MM.1S (cell line): ENCODE data around the gene SPAM1.

Experiments used
- DNase-seq: peaks from one replicate; pipeline ENCODE4 v3.0.0-alpha.2; 2015
- H2AFZ ChIP-seq: fragments of 300-600 bp; sonication (generic); 2 replicates; pipeline ENCODE4 v1.6.0; 2016; ENCODE audit warnings: antibody characterized with exemption, low read length
- H3F3A ChIP-seq: fragments of 300-600 bp; sonication (generic); 2 replicates; pipeline ENCODE4 v1.6.1; 2016; ENCODE audit warnings: mild to moderate bottlenecking, antibody characterized with exemption, low read length, moderate library complexity, mixed read lengths; ENCODE audit not compliant: insufficient read depth
- H3K27ac ChIP-seq: fragments of 300-600 bp; sonication (generic); 2 replicates; pipeline ENCODE4 v1.5.1; 2016; ENCODE audit warnings: mild to moderate bottlenecking, low read length
- H3K27me3 ChIP-seq: fragments of 300-600 bp; sonication (generic); replicated peaks from 2 replicates; pipeline ENCODE4 v1.6.0; 2016; ENCODE audit warnings: low read length; ENCODE audit not compliant: insufficient read depth
- H3K36me3 ChIP-seq: fragments of 300-600 bp; sonication (generic); replicated peaks from 2 replicates; pipeline ENCODE4 v1.6.1; 2016; ENCODE audit warnings: mild to moderate bottlenecking, low read length, mixed read lengths; ENCODE audit not compliant: insufficient read depth
- H3K4me1 ChIP-seq: fragments of 300-600 bp; sonication (generic); 2 replicates; pipeline ENCODE4 v1.6.1; 2016; ENCODE audit warnings: low read length, mixed read lengths
- H3K4me2 ChIP-seq: fragments of 300-600 bp; sonication (generic); 2 replicates; pipeline ENCODE4 v1.6.0; 2016; ENCODE audit warnings: low read depth, low read length
- H3K4me3 ChIP-seq: fragments of 300-600 bp; sonication (generic); 2 replicates; pipeline ENCODE4 v1.5.1; 2016; ENCODE audit warnings: low read length, mixed read lengths
- H3K79me2 ChIP-seq: fragments of 300-600 bp; sonication (generic); 2 replicates; pipeline ENCODE4 v1.6.1; 2016; ENCODE audit warnings: mixed run types, low read length, mixed read lengths
- H3K9ac ChIP-seq: fragments of 300-600 bp; sonication (generic); 2 replicates; pipeline ENCODE4 v1.6.1; 2016; ENCODE audit warnings: low read length, mixed read lengths
- H3K9me2 ChIP-seq: fragments of 300-600 bp; sonication (generic); replicated peaks from 2 replicates; pipeline ENCODE4 v1.6.1; 2016; ENCODE audit warnings: mild to moderate bottlenecking, low read length, mixed read lengths; ENCODE audit not compliant: insufficient read depth
- H3K9me3 ChIP-seq: fragments of 300-600 bp; sonication (generic); replicated peaks from 2 replicates; pipeline ENCODE4 v1.6.1; 2016; ENCODE audit warnings: mild to moderate bottlenecking, low read length, mixed read lengths; ENCODE audit not compliant: insufficient read depth
- H4K20me1 ChIP-seq: fragments of 300-600 bp; sonication (generic); 2 replicates; pipeline ENCODE4 v1.6.1; 2016; ENCODE audit warnings: mild to moderate bottlenecking, low read length, moderate library complexity, mixed read lengths; ENCODE audit not compliant: insufficient read depth
- CTCF ChIP-seq: fragments of 300-600 bp; sonication (generic); IDR thresholded peaks from 2 replicates; pipeline ENCODE4 v1.5.1; 2016; ENCODE audit warnings: antibody characterized with exemption, low read length, mixed read lengths
- EZH2 ChIP-seq: fragments of 300-600 bp; sonication (generic); optimal IDR thresholded peaks from 2 replicates; pipeline ENCODE3; 2017; ENCODE audit warnings: low read depth, mild to moderate bottlenecking, antibody characterized with exemption, low read length, mixed read lengths
- EZH2phosphoT487 ChIP-seq: fragments of 300-600 bp; sonication (generic); IDR thresholded peaks from 2 replicates; pipeline ENCODE4 v1.6.1; 2018; ENCODE audit warnings: antibody characterized with exemption, low read length

The SPAM1 gene

GRCh38 chr7:123945938-123946337 lies 20.9 kb downstream of the SPAM1 start:
- no peaks in the 10 kb centered on the region for H3K9me2 ChIP-seq
- H2AFZ ChIP-seq = no peak overlapping the region
- DNase-seq = no peak
- H3K9me3 ChIP-seq = no peaks in the 10 kb centered on the region
- H3F3A ChIP-seq = no peaks in the 10 kb centered on the region
- H4K20me1 ChIP-seq = no peaks in the 10 kb centered on the region
- no peak overlapping the region for H3K4me3 ChIP-seq
- no peak overlapping the region for H3K27ac ChIP-seq
- no peaks in the 10 kb centered on the region for H3K27me3 ChIP-seq
- H3K4me1 ChIP-seq = no peaks in the 10 kb centered on the region
- H3K36me3 ChIP-seq = no peaks in the 10 kb centered on the region
- H3K4me2 ChIP-seq = no peak overlapping the region
- no peaks in the 10 kb centered on the region for H3K79me2 ChIP-seq
- TF ChIP-seq EZH2 (no peak), CTCF (no peak), EZH2phosphoT487 (no peak)
- no peak overlapping the region for H3K9ac ChIP-seq

GRCh38 chr7:123948136-123948535 lies 23.1 kb downstream of the SPAM1 start:
- no peak overlapping the region for H2AFZ ChIP-seq
- H3K9me2 ChIP-seq = no peaks in the 10 kb centered on the region

GRCh38 chr7:123958186-123958703 lies 33.2 kb downstream of the SPAM1 start:
- H3F3A ChIP-seq = no peaks in the 10 kb centered on the region

More at GRCh38 chr7:123948136-123948535, 23.1 kb downstream of the SPAM1 start:
- H3K9me3 ChIP-seq = no peaks in the 10 kb centered on the region
- no peaks in the 10 kb centered on the region for H3K36me3 ChIP-seq
- TF ChIP-seq EZH2phosphoT487 (no peak), EZH2 (no peak), CTCF (no peak)
- no peak overlapping the region for H3K4me3 ChIP-seq
- no peaks in the 10 kb centered on the region for H3K79me2 ChIP-seq
- no peaks in the 10 kb centered on the region for H3F3A ChIP-seq
- H3K9ac ChIP-seq = no peak overlapping the region
- no peaks in the 10 kb centered on the region for H3K4me1 ChIP-seq
- DNase-seq = no peak
- no peaks in the 10 kb centered on the region for H3K27me3 ChIP-seq
- no peaks in the 10 kb centered on the region for H4K20me1 ChIP-seq
- no peak overlapping the region for H3K4me2 ChIP-seq
- no peak overlapping the region for H3K27ac ChIP-seq

More at GRCh38 chr7:123958186-123958703, 33.2 kb downstream of the SPAM1 start:
- Histone ChIP-seq H4K20me1 (no peaks in the 10 kb centered on the region), H2AFZ (no peak overlapping the region), H3K9me2 (no peaks in the 10 kb centered on the region), H3K27me3 (no peaks in the 10 kb centered on the region), H3K9ac (no peak overlapping the region), H3K4me2 (no peak overlapping the region), H3K4me3 (no peak overlapping the region), H3K27ac (no peak overlapping the region), H3K36me3 (no peaks in the 10 kb centered on the region), H3K79me2 (no peaks in the 10 kb centered on the region), H3K4me1 (no peaks in the 10 kb centered on the region), H3K9me3 (no peaks in the 10 kb centered on the region)
- TF ChIP-seq EZH2phosphoT487 (no peak), CTCF (no peak), EZH2 (no peak)
- DNase-seq = no peak
